Transverse colon (tissue), 4 donors: ENCODE data around the gene SPIRE2.

Experiments
- EP300 ChIP-seq: sonication (generic); formaldehyde crosslinking; IDR thresholded peaks from one replicate; pipeline ENCODE4 v1.6.1; 2017; ENCODE audit warnings: antibody characterized with exemption, low read depth
- POLR2A ChIP-seq: fragments of 450-650 bp; IDR thresholded peaks from one replicate; pipeline ENCODE4 v1.6.1; 2016; ENCODE audit warnings: antibody characterized with exemption, mild to moderate bottlenecking, moderate library complexity
- POLR2AphosphoS5 ChIP-seq, 3 donors: sonication (generic); formaldehyde crosslinking; IDR thresholded peaks; one replicate each; pipeline ENCODE4 v1.6.1; 2016; ENCODE audit warnings: antibody characterized with exemption in 3 of 3
- TF ChIP-seq, protein P1 (sequence below), 5 experiments: fragments of 200-600 bp in 3 of 5; fragments of 450-650 bp in 2 of 5; sonication (generic) in 3 of 5; IDR thresholded peaks; 1 replicate in 2 of 5; 2 replicates in 3 of 5; pipeline ENCODE4 v1.5.1; 2016 to 2017; ENCODE audit warnings: antibody characterized with exemption in 5 of 5, inconsistent platforms in 3 of 5, mild to moderate bottlenecking in 2 of 5, moderate library complexity in 1 of 5

DNA sequence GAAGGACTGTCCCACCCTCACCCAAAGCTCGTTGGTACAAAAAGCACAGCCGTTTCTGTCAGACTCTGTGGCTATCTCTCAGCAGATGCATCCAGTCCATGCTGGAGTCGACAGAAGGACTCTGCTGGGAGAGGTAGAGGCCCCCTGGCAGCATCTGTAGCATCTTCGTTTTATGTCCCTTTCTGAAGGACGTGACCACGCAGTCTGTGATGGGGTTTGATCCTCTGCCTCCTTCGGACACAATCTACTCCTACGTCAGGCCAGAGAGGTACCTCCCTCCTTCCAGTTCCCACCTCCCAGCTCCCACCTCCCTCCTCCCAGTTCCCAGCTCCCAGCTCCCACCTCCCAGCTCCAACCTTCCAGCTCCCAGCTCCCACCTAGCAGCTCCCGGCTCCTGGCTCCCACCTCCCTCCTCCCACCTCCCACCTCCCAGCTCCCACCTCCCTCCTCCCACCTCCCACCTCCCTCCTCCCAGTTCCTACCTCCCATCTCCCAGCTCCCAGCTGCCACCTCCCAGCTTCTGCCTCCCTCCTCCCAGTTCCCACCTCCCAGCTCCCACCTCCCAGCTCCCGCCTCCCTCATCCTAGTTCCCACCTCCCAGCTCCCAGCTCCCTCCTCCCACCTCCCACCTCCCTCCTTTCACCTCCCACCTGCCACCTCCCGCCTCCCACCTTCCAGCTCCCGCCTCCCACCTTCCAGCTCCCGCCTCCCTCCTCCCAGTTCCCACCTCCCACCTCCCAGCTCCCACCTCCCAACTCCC, 79.0 kb downstream of the SPIRE2 start:
- TF ChIP-seq, protein P1, sequence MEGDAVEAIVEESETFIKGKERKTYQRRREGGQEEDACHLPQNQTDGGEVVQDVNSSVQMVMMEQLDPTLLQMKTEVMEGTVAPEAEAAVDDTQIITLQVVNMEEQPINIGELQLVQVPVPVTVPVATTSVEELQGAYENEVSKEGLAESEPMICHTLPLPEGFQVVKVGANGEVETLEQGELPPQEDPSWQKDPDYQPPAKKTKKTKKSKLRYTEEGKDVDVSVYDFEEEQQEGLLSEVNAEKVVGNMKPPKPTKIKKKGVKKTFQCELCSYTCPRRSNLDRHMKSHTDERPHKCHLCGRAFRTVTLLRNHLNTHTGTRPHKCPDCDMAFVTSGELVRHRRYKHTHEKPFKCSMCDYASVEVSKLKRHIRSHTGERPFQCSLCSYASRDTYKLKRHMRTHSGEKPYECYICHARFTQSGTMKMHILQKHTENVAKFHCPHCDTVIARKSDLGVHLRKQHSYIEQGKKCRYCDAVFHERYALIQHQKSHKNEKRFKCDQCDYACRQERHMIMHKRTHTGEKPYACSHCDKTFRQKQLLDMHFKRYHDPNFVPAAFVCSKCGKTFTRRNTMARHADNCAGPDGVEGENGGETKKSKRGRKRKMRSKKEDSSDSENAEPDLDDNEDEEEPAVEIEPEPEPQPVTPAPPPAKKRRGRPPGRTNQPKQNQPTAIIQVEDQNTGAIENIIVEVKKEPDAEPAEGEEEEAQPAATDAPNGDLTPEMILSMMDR (IDR thresholded peaks at IDR 0.05): no peak
- TF ChIP-seq POLR2AphosphoS5 (IDR thresholded peaks at IDR 0.05) (no peak), EP300 (no peak), POLR2A (no peak)
